ENCODE results near the gene BBS9.

GRCh38 chr7:33156441-33156840 lies 27.1 kb downstream of the BBS9 start:
- TF ChIP-seq CTCF (IDR thresholded peaks at IDR 0.05) (no peak), POLR2A (IDR thresholded peaks at IDR 0.05) (no peak)

Measured in heart left ventricle (tissue), 13 donors.